ENCODE measurements around the gene FTSJ1.

GRCh38 chrX:48488034-48488433 is 12.0 kb downstream of the FTSJ1 start:
- no peak for TF ChIP-seq CTCF (IDR thresholded peaks at IDR 0.05; ENCODE audit: borderline replicate concordance, extremely low read depth, low read length, poor library complexity, severe bottlenecking)
- TF ChIP-seq EZH2 (IDR thresholded peaks at IDR 0.05; ENCODE audit: borderline replicate concordance, low read depth, low read length, severe bottlenecking) = no peak

Measured in DND-41 (cell line).